Spleen (tissue), 11 donors: ENCODE data around the gene GPR78. TPM values are rescaled to one million over a fixed set of nuclear protein-coding genes. Genes with fewer than 3 reads are reported as not detected.

ENCODE experiments used
- DNase-seq: peaks from one replicate; pipeline ENCODE4 v3.0.0-alpha.2; 2020
- H3K27ac ChIP-seq, 8 donors: fragments of 200-600 bp; sonication (generic) in 7 of 8; 1 replicate in 4 of 8; 2 replicates in 4 of 8; pipeline versions ENCODE4 v1.5.0 to v1.8.0; 2016 to 2021; ENCODE audit warnings: inconsistent platforms in 4 of 8, mild to moderate bottlenecking in 4 of 8, moderate library complexity in 1 of 8
- H3K27me3 ChIP-seq, 7 donors: fragments of 200-600 bp; sonication (generic) in 6 of 7; replicated peaks in 1 of 7; 1 replicate in 4 of 7; 2 replicates in 3 of 7; pipeline versions ENCODE4 v1.5.0 to v1.8.0; 2016 to 2021; ENCODE audit warnings: inconsistent platforms in 3 of 7, mild to moderate bottlenecking in 1 of 7
- H3K36me3 ChIP-seq, 6 donors: fragments of 200-600 bp; sonication (generic) in 5 of 6; 1 replicate in 4 of 6; 2 replicates in 2 of 6; pipeline versions ENCODE4 v1.5.0 to v1.8.0; 2016 to 2021; ENCODE audit warnings: inconsistent platforms in 2 of 6
- H3K4me1 ChIP-seq, 6 donors: fragments of 200-600 bp; sonication (generic) in 5 of 6; 1 replicate in 3 of 6; 2 replicates in 3 of 6; pipeline versions ENCODE4 v1.5.0 to v1.8.0; 2016 to 2021; ENCODE audit warnings: inconsistent platforms in 3 of 6
- H3K4me3 ChIP-seq, 8 donors: fragments of 200-600 bp; sonication (generic) in 7 of 8; 1 replicate in 4 of 8; 2 replicates in 4 of 8; pipeline versions ENCODE4 v1.5.0 to v1.8.0; 2016 to 2021; ENCODE audit warnings: inconsistent platforms in 4 of 8, mild to moderate bottlenecking in 4 of 8, moderate library complexity in 2 of 8
- H3K9me3 ChIP-seq, 8 donors: fragments of 200-600 bp; sonication (generic) in 7 of 8; 1 replicate in 4 of 8; 2 replicates in 4 of 8; pipeline versions ENCODE4 v1.5.0 to v1.8.0; 2016 to 2021; ENCODE audit warnings: inconsistent platforms in 4 of 8
- CTCF ChIP-seq, 11 experiments: fragments of 200-600 bp in 7 of 11; fragments of 450-650 bp in 4 of 11; sonication (generic) in 4 of 11; IDR thresholded peaks in 8 of 11; conservative IDR thresholded peaks in 3 of 11; 1 replicate in 7 of 11; 2 replicates in 4 of 11; pipeline versions ENCODE4 v1.4.0 to v1.8.0; 2016 to 2021; ENCODE audit warnings: antibody characterized with exemption in 11 of 11, inconsistent platforms in 4 of 11, mild to moderate bottlenecking in 1 of 11
- POLR2A ChIP-seq, 3 donors: fragments of 450-650 bp; IDR thresholded peaks; one replicate each; pipeline ENCODE4 v1.5.1; 2017; ENCODE audit warnings: antibody characterized with exemption in 3 of 3, mild to moderate bottlenecking in 1 of 3
- POLR2AphosphoS5 ChIP-seq, 3 donors: sonication (generic); formaldehyde crosslinking; IDR thresholded peaks; one replicate each; pipeline ENCODE4 v1.5.1; 2017; ENCODE audit warnings: antibody characterized with exemption in 3 of 3
- WGBS, 5 donors: extraction: QIAGEN DNeasy Blood & Tissue Kit in 3 of 5; methylation state at CpG; one replicate each; pipeline versions ENCODE4 v1.1.5 to v1.1.7; 2013 to 2018; 5-methylcytosine and 5-hydroxymethylcytosine counted together
- intact Hi-C: fragments of 100-400 bp; cut with DNase I; formaldehyde crosslinking; loops from one replicate; pipeline ENCODE4 v1.15.0; 2023; ENCODE audit warnings: low total_unique reads
- polyA plus RNA-seq, 3 donors: library from polyadenylated mRNA; stranded (reverse); fragments of 200-250 nt; gene quantifications; one replicate each; pipeline ENCODE4 v1.2.1, GENCODE V29; 2013
- total RNA-seq, 7 donors: library from RNA; depleted of rRNA in 3 of 7; stranded (reverse); fragments of >200 nt in 3 of 7; fragmentation: NEBNext Ultra II Directional in 4 of 7; extraction: Animal tissue kit (Norgen Biotek cat#: 25700) in 4 of 7; gene quantifications; one replicate each; pipeline versions ENCODE4 v1.1.0 to v1.2.1, GENCODE V29; 2016 to 2021
- donor health status: healthy with polysubstance abuse.
- donor health status: DM: no; HTN: no; CAD: no; lungs with moderate emphysema.
- donor health status: DM: no; HTN: no; CAD: no.
- donor health status: Bipolar disorder and iron deficiency.
- donor health status: healthy.
- donor health status: DM: no; HTN: no; CAD: no.
- donor health status: DM: yes; HTN: yes; CAD: no.

The GPR78 gene
- total and polyA plus RNA-seq, 10 donors: 0.07 to 1.5 (median 0.12) TPM; not detected in 5

- Histone ChIP-seq H3K9me3 (no peaks in the 10 kb centered on the region), H3K4me1 (no peaks in the 10 kb centered on the region), H3K27me3 (peaks cover 0 to 19% (median 0%) of the 10 kb centered on the region in 7 donors), H3K36me3 (no peaks in the 10 kb centered on the region), H3K27ac (no peak overlapping the region), H3K4me3 (no peak overlapping the region)
- DNase-seq: peak; percentile 39
- WGBS, 5 donors: 84 to 94% (median 86%) methylated on average over 6 to 11 of the region's 11 CpGs
- intact Hi-C loops: no loop called here
- TF ChIP-seq POLR2A (IDR thresholded peaks at IDR 0.05) (no peak), POLR2AphosphoS5 (IDR thresholded peaks at IDR 0.05) (no peak), CTCF (IDR thresholded peaks at IDR 0.05 in 8 of 11, conservative IDR thresholded peaks at IDR 0.05 in 3 of 11) (no peak)
Observed at GRCh38 chr4:8559011-8559410, 21.2 kb upstream of the GPR78 start.

DNA sequence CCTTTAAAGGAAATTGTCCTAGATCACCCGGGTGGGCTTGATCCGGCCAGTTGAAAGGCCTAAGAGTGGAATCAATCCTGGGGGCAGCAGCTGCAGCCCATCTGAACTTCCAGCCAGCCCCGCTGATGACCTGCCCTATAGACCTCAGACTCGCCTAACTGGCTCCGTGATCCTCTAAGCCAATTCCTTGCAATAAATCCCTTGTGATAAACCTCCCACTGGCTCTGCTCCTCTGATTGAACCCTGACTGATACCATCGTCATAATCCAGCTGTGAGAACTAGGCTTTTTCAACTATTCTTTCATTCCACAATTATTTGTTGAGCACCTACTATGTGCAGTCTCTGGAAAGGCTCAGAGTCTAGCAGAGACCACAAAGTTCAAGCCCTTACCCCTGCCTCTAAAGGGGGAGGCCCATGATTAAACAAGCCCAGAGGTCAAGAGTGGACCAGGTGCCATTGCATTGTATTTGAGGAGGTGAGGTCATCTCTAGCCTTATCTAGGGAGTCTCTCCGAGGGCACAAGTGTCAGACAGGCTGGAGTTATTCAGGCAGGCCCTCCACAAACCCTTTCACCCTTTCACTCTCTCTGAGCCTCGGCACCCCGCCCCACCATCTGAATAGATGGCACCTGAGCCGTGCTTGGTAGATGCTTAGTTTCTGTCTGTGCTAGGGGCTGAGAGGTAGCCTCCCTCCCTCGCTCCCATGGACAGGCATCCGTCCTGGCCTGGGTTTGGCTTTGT lies 20.5 kb upstream of the GPR78 start:
- H3K4me3 ChIP-seq: no peak overlapping the region
- no peak for DNase-seq
- 78 to 88% (median 83%) methylated on average over 10 to 12 of the region's 12 CpGs for WGBS, 5 donors
- H3K9me3 ChIP-seq: no peaks in the 10 kb centered on the region
- H3K4me1 ChIP-seq: no peaks in the 10 kb centered on the region
- H3K36me3 ChIP-seq: no peaks in the 10 kb centered on the region
- TF ChIP-seq POLR2AphosphoS5 (IDR thresholded peaks at IDR 0.05) (no peak), CTCF (IDR thresholded peaks at IDR 0.05 in 8 of 11, conservative IDR thresholded peaks at IDR 0.05 in 3 of 11) (no peak), POLR2A (IDR thresholded peaks at IDR 0.05) (no peak)
- no peak overlapping the region for H3K27ac ChIP-seq
- peaks cover 0 to 20% (median 0%) of the 10 kb centered on the region in 7 donors for H3K27me3 ChIP-seq
- intact Hi-C loops: no loop called here

- H3K4me1 ChIP-seq: no peaks in the 10 kb centered on the region
- WGBS, 5 donors: 68 to 72% (median 71%) methylated on average over 16 of the region's 16 CpGs
- no peak overlapping the region for H3K27ac ChIP-seq
- TF ChIP-seq POLR2AphosphoS5 (IDR thresholded peaks at IDR 0.05): no peak
- no peak for TF ChIP-seq CTCF (IDR thresholded peaks at IDR 0.05 in 8 of 11, conservative IDR thresholded peaks at IDR 0.05 in 3 of 11)
- no peak for TF ChIP-seq POLR2A (IDR thresholded peaks at IDR 0.05)
- DNase-seq: peak; percentile 45
- H3K36me3 ChIP-seq: no peaks in the 10 kb centered on the region
- H3K27me3 ChIP-seq: peaks cover 0 to 20% (median 0%) of the 10 kb centered on the region in 7 donors
- intact Hi-C loops: no loop called here
- H3K9me3 ChIP-seq: no peaks in the 10 kb centered on the region
- H3K4me3 ChIP-seq: no peak overlapping the region
Observed at GRCh38 chr4:8560265-8561047, 19.7 kb upstream of the GPR78 start.

- Histone ChIP-seq H3K27ac (no peak overlapping the region), H3K27me3 (peaks cover 0 to 18% (median 0%) of the 10 kb centered on the region in 7 donors), H3K4me3 (no peak overlapping the region), H3K4me1 (no peaks in the 10 kb centered on the region), H3K9me3 (no peaks in the 10 kb centered on the region), H3K36me3 (no peaks in the 10 kb centered on the region)
- WGBS, 5 donors: 32 to 50% (median 46%) methylated on average over 1 of the region's 1 CpG
- TF ChIP-seq CTCF (IDR thresholded peaks at IDR 0.05 in 8 of 11, conservative IDR thresholded peaks at IDR 0.05 in 3 of 11) (no peak), POLR2AphosphoS5 (IDR thresholded peaks at IDR 0.05) (no peak), POLR2A (IDR thresholded peaks at IDR 0.05) (no peak)
- intact Hi-C loops: no loop called here
- no peak for DNase-seq
Observed at GRCh38 chr4:8564595-8564994, 15.6 kb upstream of the GPR78 start.
